ENCODE measurements around the gene DLG4.
A peak's percentile ranks its signal among the peaks of the same experiment; 100 is the strongest.

GRCh38 chr17:7213895-7214299, 5.7 kb downstream of the DLG4 start:
- TF ChIP-seq CTCF (IDR thresholded peaks at IDR 0.05) (peak in 3 of 6 experiments; percentile 35 to 37 (median 37)), POLR2A (IDR thresholded peaks at IDR 0.05) (no peak)

Data from thyroid gland (tissue), 4 donors.